Fibroblast of lung (primary cell): ENCODE data around the gene COL6A2. TPM values are rescaled to one million over a fixed set of nuclear protein-coding genes. Genes with fewer than 3 reads are reported as not detected.

Experiments
- DNase-seq, 2 donors: peaks; one replicate each; pipeline versions ENCODE4 v3.0.0 to v3.0.0-alpha.2; 2010; ENCODE audit warnings: low read depth in 2 of 2
- H2AFZ ChIP-seq: 2 replicates; pipeline ENCODE4 v1.5.1; 2012; ENCODE audit warnings: low read length, control low read depth, inconsistent platforms
- H3K27ac ChIP-seq: 2 replicates; pipeline ENCODE4 v1.5.1; 2011; ENCODE audit warnings: low read length, control low read depth; ENCODE audit not compliant: insufficient read depth
- H3K27me3 ChIP-seq: 2 replicates; pipeline ENCODE4 v1.5.1; 2011; ENCODE audit warnings: mild to moderate bottlenecking, low read length; ENCODE audit not compliant: control insufficient read depth, insufficient read depth
- H3K36me3 ChIP-seq: 2 replicates; pipeline ENCODE4 v1.5.1; 2011; ENCODE audit warnings: low read length; ENCODE audit not compliant: control insufficient read depth, insufficient read depth
- H3K4me1 ChIP-seq: 2 replicates; pipeline ENCODE4 v1.5.1; 2011; ENCODE audit warnings: low read length; ENCODE audit not compliant: control insufficient read depth, insufficient read depth; ENCODE audit errors: extremely low read depth
- H3K4me2 ChIP-seq: 2 replicates; pipeline ENCODE4 v1.5.1; 2011; ENCODE audit warnings: low read length, control low read depth; ENCODE audit not compliant: insufficient read depth; ENCODE audit errors: extremely low read depth
- H3K4me3 ChIP-seq, 4 experiments: fragments of 200-600 bp in 1 of 4; sonication (generic) in 1 of 4; replicated peaks in 1 of 4; 2 replicates each; pipeline ENCODE4 v1.5.1; 2011 to 2016; ENCODE audit warnings: low read length in 4 of 4, low read depth in 3 of 4, mild to moderate bottlenecking in 3 of 4, control low read depth in 2 of 4, inconsistent platforms in 1 of 4, mixed read lengths in 1 of 4; ENCODE audit not compliant: insufficient read depth in 1 of 4; ENCODE audit errors: control extremely low read depth in 1 of 4
- H3K79me2 ChIP-seq: 2 replicates; pipeline ENCODE4 v1.5.1; 2012; ENCODE audit warnings: mild to moderate bottlenecking, low read length, inconsistent platforms; ENCODE audit not compliant: control insufficient read depth, insufficient read depth
- H3K9ac ChIP-seq: 2 replicates; pipeline ENCODE4 v1.5.1; 2011; ENCODE audit warnings: mild to moderate bottlenecking, low read length, control low read depth; ENCODE audit not compliant: insufficient read depth
- H3K9me3 ChIP-seq: 2 replicates; pipeline ENCODE4 v1.5.1; 2012; ENCODE audit warnings: low read depth, low read length; ENCODE audit not compliant: control insufficient read depth, insufficient read depth
- H4K20me1 ChIP-seq: 2 replicates; pipeline ENCODE4 v1.5.1; 2011; ENCODE audit warnings: low read length; ENCODE audit not compliant: control insufficient read depth, insufficient read depth; ENCODE audit errors: extremely low read depth
- EZH2 ChIP-seq: IDR thresholded peaks from 2 replicates; pipeline ENCODE4 v1.5.1; 2012; ENCODE audit warnings: low read length, control low read depth, mild to moderate bottlenecking; ENCODE audit errors: missing control alignments
- polyA plus RNA-seq, 2 donors: library from polyadenylated mRNA; depleted of rRNA in 1 of 2; stranded (reverse) in 1 of 2; unstranded in 1 of 2; fragments of >200 nt; gene quantifications; 2 replicates each; pipeline ENCODE4 v1.2.1, GENCODE V29; 2011 to 2012; ENCODE audit warnings: missing spikeins in 1 of 2
- total RNA-seq: library from RNA; depleted of rRNA; stranded (reverse); fragments of >200 nt; gene quantifications from 2 replicates; pipeline ENCODE4 v1.2.1, GENCODE V29; 2014
- TF ChIP-seq, protein P1 (sequence below), 2 donors: IDR thresholded peaks in 1 of 2; conservative IDR thresholded peaks in 1 of 2; 1 replicate in 1 of 2; 2 replicates in 1 of 2; pipeline ENCODE4 v1.5.1; 2011 to 2012; ENCODE audit warnings: low read length in 2 of 2, control low read depth in 1 of 2, inconsistent platforms in 1 of 2, low read depth in 1 of 2, mild to moderate bottlenecking in 1 of 2

COL6A2 gene
- total and polyA plus RNA-seq, 2 donors (not counting 1 experiment from before 2014, with no cell fraction given), result 702 to 782 TPM

DNA sequence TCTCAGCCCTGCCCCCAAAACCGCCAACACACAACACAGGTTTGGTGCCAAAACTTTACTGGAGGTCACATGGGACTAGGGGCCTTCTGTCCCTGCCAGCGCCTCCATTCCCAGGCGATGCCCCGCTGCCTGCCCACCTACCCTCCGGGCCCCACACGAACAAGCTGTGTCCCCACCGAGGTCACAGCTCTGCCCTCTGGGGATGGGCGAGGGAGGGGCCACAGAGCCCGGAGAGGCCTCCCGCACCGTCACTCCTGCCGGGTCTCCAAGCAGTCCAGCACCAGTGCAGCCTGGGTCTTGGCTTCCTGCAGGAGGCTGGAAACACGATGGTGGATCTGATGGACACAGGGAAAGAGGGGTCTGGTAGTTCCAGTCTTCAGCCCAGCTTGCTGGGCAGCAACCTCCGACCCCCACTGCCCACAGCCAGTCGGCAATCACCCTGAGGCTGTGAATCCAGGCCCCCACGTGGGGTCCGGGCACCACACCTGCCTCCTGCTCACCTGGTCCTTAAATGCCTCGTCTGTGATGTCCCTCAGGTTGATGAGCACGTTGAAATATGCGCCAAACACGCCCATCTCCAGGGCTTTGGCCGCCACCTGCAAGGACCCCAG lies 38.9 kb downstream of the COL6A2 start:
- Histone ChIP-seq H3K36me3 (peaks cover 7% of the 10 kb centered on the region), H3K27me3 (no peaks in the 10 kb centered on the region), H3K79me2 (no peaks in the 10 kb centered on the region), H3K4me2 (no peak overlapping the region), H3K27ac (no peak overlapping the region), H3K9ac (no peak overlapping the region), H2AFZ (no peak overlapping the region), H3K4me3 (no peak overlapping the region), H4K20me1 (no peaks in the 10 kb centered on the region), H3K9me3 (no peaks in the 10 kb centered on the region), H3K4me1 (no peaks in the 10 kb centered on the region)
- no peak for DNase-seq
- TF ChIP-seq, protein P1, sequence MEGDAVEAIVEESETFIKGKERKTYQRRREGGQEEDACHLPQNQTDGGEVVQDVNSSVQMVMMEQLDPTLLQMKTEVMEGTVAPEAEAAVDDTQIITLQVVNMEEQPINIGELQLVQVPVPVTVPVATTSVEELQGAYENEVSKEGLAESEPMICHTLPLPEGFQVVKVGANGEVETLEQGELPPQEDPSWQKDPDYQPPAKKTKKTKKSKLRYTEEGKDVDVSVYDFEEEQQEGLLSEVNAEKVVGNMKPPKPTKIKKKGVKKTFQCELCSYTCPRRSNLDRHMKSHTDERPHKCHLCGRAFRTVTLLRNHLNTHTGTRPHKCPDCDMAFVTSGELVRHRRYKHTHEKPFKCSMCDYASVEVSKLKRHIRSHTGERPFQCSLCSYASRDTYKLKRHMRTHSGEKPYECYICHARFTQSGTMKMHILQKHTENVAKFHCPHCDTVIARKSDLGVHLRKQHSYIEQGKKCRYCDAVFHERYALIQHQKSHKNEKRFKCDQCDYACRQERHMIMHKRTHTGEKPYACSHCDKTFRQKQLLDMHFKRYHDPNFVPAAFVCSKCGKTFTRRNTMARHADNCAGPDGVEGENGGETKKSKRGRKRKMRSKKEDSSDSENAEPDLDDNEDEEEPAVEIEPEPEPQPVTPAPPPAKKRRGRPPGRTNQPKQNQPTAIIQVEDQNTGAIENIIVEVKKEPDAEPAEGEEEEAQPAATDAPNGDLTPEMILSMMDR (conservative IDR thresholded peaks at IDR 0.05 in 1 of 2, IDR thresholded peaks at IDR 0.05 in 1 of 2; ENCODE audit: low read depth in 1 of 2, low read length in 2 of 2), result no peak
- no peak for TF ChIP-seq EZH2

DNA sequence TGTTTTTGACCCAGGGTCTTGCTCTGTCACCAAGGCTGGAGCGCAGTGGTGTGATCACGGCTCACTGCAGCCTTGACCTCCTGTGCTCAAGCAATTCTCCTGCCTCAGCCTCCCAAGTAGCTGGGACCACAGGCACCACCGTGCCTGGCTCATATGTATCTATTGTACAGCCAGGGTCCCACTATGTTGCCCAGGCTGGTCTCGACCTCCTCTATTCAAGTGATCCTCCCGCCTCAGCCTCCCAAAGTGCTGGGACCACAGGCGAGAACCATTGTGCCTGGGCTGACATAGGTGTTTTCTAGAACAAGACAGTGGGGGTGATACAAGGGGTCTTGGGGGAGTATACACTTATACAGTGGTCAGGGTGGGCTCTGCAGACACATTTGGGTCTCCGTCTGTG lies 40.0 kb downstream of the COL6A2 start:
- Histone ChIP-seq H3K9me3 (no peaks in the 10 kb centered on the region), H3K79me2 (no peaks in the 10 kb centered on the region), H3K4me3 (no peak overlapping the region), H2AFZ (no peak overlapping the region), H3K27ac (no peak overlapping the region), H3K27me3 (no peaks in the 10 kb centered on the region), H4K20me1 (no peaks in the 10 kb centered on the region), H3K4me1 (no peaks in the 10 kb centered on the region), H3K9ac (no peak overlapping the region), H3K4me2 (no peak overlapping the region), H3K36me3 (no peaks in the 10 kb centered on the region)
- TF ChIP-seq, protein P1 (conservative IDR thresholded peaks at IDR 0.05 in 1 of 2, IDR thresholded peaks at IDR 0.05 in 1 of 2; ENCODE audit: low read depth in 1 of 2, low read length in 2 of 2), result no peak
- TF ChIP-seq EZH2, result no peak
- DNase-seq, result no peak

DNA sequence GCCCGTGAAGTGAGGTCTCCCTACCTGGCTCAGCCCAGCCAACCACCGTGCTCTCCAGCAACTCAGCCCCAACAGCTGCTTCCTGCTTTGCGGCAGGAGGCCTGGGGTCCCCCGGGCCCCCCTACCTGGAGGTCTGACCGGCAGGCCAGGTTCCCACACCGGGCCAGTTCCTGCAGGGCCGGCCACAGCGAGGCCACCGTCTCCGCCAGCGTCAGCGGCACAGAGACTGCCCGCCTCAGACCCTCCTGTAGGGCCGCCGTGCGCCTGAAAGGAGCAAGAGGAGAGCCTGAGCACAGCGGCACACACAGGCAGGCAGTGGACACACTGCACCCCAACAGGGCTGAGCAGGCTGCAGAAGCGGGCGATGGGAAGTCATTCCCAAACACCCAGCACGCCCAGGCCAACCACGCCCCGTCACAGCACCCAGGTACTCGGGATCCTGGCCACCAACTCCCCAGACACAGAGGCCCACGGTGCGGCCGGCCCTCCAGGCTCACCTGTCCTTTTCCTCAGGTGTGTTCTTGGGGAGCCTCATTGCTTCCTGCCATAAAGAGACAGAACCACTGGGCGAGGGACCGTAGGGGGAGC lies 40.6 kb downstream of the COL6A2 start:
- Histone ChIP-seq H3K4me1 (no peaks in the 10 kb centered on the region), H3K79me2 (no peaks in the 10 kb centered on the region), H4K20me1 (no peaks in the 10 kb centered on the region), H3K9me3 (no peaks in the 10 kb centered on the region), H3K9ac (no peak overlapping the region), H3K27me3 (no peaks in the 10 kb centered on the region), H2AFZ (no peak overlapping the region), H3K4me2 (no peak overlapping the region), H3K4me3 (no peak overlapping the region), H3K36me3 (no peaks in the 10 kb centered on the region), H3K27ac (no peak overlapping the region)
- no peak for DNase-seq
- TF ChIP-seq EZH2, result no peak
- TF ChIP-seq, protein P1 (conservative IDR thresholded peaks at IDR 0.05 in 1 of 2, IDR thresholded peaks at IDR 0.05 in 1 of 2; ENCODE audit: low read depth in 1 of 2, low read length in 2 of 2), result no peak
